ENCODE measurements around the gene POLR2F.
"Not testable (repeated sequence)": the region's sequence is repeated elsewhere in the genome, so short reads cannot be mapped to it uniquely, and the experiment has no call there.

Gene POLR2F

GRCh38 chr22:37955825-37956397 is 2.4 kb downstream of the POLR2F start:
- DNase-seq: not testable (repeated sequence)

GRCh38 chr22:37957232-37957631 is 3.7 kb downstream of the POLR2F start:
- no peak for DNase-seq

GRCh38 chr22:37959231-37959825 is 5.8 kb downstream of the POLR2F start:
- no peak for DNase-seq

DNA sequence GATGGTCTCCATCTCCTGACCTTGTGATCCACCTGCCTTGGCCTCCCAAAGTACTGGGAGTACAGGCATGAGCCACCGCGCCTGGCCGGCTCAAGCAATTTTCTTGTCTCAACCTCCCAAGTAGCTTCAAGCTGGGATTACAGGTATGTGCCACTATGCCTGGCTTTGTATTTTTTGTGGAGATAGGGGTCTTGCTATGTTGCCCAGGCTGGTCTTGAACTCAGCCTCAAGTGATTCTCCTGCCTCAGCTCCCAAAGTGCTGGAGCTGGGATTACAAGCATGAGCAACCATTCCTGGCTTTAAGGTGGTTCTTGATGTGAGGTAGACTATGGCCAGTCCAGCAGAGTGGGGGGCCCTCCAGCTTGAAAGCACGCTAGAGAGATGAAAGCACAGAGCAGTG is 7.6 kb downstream of the POLR2F start:
- DNase-seq: no peak

DNA sequence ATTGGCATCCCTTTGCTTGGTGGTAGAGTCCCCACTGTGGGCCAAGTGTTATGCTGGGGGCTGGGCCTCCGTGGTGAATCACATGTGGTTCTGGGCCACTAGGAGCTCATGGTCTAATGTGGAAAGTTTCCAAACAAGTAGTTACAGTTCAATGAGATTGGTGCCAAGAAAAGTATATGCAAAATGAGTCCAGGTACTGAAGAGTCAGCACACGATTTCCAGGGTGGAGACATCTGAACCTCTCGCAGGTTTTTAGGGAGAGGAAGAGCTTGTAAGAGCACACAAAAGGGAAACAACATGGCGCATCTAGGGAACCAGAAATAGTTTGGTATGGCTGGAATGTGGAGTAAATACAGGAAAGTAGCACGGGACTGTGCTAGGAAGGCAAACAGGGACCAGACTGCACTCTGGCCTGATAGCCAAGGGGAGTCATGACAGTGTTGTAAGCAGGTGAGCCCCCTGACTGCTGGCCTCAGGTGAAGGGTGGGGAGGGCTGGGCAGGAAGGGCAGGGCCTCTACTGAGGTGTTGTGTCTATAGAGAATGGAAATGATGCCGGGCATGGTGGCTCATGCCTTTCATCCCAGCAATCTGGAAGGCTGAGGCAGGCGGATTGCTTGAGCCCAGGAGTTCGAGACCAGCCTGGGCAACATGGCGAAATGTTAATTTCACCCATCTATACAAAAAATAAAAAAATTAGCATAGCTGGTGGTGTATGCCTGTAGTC is 12.6 kb downstream of the POLR2F start:
- DNase-seq: no peak

GRCh38 chr22:37967147-37967546 is 13.6 kb downstream of the POLR2F start:
- DNase-seq: no peak

DNA sequence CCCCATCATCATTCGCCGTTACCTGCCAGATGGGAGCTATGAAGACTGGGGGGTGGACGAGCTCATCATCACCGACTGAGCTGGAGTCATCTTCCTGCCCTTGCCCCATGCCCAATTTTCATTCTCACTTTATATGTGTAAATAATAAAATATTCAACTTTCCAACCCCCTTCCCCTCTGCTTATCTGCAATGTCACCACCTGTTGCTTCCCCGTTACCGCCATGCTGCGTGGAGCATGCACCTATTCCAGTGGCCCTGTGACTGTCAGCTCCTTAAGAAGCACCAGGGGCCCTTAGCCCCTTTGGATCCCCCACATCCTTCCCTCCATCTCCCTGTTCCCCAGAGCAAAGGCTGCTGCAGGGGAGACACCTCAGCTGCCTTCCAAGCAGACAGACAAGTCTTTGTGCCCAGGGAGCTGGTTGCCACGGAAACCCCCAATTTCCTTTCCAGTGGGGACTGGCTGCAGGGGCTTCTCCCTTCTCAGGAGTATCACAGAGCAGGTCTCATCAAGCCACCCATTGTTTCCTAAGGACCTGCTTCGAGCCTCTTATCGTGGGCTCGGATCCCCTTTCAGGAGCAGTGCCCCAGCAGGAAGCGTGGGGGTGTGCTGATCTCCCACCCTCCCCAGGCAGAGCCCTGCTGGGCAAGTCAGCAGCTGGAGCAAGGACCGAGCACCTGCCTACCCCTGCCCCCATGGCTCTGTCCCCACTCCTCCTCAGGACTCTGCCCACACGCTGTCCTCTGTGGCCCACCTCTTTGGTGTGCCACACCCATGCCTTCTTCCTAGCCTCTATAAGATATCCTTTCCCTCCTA is 14.3 kb downstream of the POLR2F start:
- DNase-seq: no peak

GRCh38 chr22:37968452-37969251 is 15.2 kb downstream of the POLR2F start:
- DNase-seq: no peak

DNA sequence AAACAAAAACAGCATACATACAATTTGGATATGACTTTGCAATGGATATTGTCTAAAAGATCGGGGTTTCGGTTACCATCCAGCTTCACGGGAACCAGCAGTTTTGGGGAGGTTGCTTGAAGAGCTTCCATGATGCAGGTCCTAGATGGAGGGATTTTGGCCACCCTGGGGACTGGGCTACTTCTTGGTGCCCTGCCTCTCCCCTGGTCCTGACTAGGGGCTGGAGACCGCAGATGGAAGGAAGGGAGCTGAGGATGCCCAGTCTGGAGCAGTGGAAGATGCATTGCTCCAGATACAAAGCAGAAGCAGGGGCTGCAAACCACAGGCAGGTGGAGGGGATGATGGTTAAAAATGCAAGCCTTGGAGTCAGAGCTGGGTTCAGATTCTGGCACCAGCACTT is 17.4 kb downstream of the POLR2F start:
- no peak for DNase-seq

GRCh38 chr22:37971475-37972434 is 18.3 kb downstream of the POLR2F start:
- DNase-seq: no peak

DNA sequence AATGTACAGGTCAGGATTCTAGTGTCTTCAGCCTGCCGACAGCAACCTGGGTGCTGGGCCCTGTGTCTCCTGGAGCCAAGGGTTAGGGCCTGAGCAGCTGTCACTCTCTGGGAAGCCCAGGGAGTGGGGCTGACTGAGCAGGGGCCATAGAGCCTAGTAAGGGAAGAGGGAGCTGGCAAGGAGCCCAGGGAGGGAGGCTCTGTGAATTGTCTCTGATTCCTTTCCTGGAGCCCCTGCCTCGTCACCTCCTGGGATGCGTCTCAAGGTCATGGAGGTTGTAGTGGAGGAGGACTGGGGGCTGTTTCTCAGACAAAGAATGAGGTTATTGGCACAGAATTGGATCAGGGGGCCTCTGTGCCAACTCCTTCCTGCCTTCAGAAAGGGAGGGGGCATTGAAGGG is 19.0 kb downstream of the POLR2F start:
- no peak for DNase-seq

- no peak for DNase-seq
Observed at GRCh38 chr22:37973271-37974170, 20.0 kb downstream of the POLR2F start.

GRCh38 chr22:37975153-37975552 is 21.7 kb downstream of the POLR2F start:
- no peak for DNase-seq

GRCh38 chr22:37976022-37976421 is 22.5 kb downstream of the POLR2F start:
- DNase-seq: not testable (repeated sequence)

DNA sequence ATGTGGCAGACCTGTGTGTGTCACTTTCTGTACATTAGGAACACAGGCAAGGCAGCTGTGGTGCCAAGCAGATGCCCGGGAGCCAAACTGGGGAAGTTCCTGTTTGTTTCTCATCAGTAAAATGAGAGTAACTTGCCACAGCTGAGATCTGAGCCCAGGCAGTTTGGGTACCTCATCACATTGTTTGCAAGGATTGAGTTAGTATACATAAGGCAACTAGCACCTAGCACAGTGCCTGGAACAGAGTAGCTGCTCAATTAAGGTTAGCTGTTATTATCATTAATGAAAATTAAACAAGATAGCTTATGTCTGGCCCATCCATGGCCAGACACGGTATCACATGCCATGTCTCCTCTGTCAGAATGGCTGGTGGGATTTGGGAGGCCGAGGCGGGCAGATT is 23.0 kb downstream of the POLR2F start:
- no peak for DNase-seq

GRCh38 chr22:37979782-37980181 is 26.3 kb downstream of the POLR2F start:
- DNase-seq: no peak

DNA sequence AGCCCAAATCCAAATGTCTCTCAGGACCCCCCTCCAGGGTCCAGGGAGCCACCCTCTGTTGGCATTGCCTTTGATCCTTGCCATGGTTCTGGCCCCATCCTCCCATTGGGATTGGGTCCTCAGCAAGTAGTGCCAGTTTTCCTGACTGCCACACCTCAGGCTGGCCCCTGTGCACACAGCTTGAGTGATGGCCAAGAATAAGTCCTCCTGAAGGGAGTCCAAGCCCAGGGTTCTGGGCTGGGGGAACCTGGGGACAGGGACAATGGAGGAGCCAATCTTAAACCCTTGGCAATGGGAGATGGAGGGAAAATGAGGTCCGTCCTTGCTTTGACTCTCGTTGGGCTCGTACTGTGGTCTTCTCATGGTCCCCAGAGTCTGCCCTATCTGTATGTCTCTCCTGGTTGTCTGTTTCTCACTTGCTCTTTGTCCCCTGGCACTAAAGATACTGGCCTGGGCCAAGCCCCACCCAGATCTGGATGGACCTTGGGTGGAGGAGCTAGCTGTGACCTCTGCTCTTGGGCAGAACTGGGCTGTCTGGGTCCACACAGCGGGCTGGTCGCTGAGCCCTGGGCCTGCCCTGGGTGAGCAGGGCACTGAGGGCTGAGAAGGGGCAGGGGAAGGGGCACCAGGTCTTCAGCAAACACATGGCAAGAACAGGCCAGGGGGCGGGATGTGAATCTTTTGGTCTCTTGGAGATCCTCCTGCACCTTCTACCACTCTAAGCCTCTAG is 27.9 kb downstream of the POLR2F start:
- DNase-seq: no peak

GRCh38 chr22:37982151-37982785 is 28.8 kb downstream of the POLR2F start:
- DNase-seq: no peak
